IgD-negative memory B cell (primary cell): Measurements from ENCODE around the gene TBCEL. TPM values are rescaled to one million over a fixed set of nuclear protein-coding genes. Genes with fewer than 3 reads are reported as not detected.
"Not testable (repeated sequence)": the region's sequence is repeated elsewhere in the genome, so short reads cannot be mapped to it uniquely, and the experiment has no call there.

Experiments
- H3K27ac Mint-ChIP-seq, 3 donors: one replicate each; pipeline ENCODE4 v1.8.0; 2020 to 2022; ENCODE audit warnings: mild to moderate bottlenecking in 3 of 3, mixed read lengths in 3 of 3, moderate library complexity in 1 of 3
- H3K27me3 Mint-ChIP-seq: one replicate; pipeline ENCODE4 v1.8.0; 2021; ENCODE audit warnings: mixed read lengths
- H3K36me3 Mint-ChIP-seq: one replicate; pipeline ENCODE4 v1.8.0; 2020; ENCODE audit warnings: mild to moderate bottlenecking, mixed read lengths
- H3K4me1 Mint-ChIP-seq, 3 donors: one replicate each; pipeline ENCODE4 v1.8.0; 2020 to 2022; ENCODE audit warnings: mixed read lengths in 3 of 3, mild to moderate bottlenecking in 1 of 3
- H3K4me3 Mint-ChIP-seq, 4 donors: one replicate each; pipeline ENCODE4 v1.8.0; 2020 to 2022; ENCODE audit warnings: mild to moderate bottlenecking in 4 of 4, mixed read lengths in 4 of 4, moderate library complexity in 3 of 4
- H3K9me3 Mint-ChIP-seq, 3 donors: one replicate each; pipeline ENCODE4 v1.8.0; 2020 to 2021; ENCODE audit warnings: mixed read lengths in 3 of 3, mild to moderate bottlenecking in 1 of 3
- polyA plus RNA-seq: library from polyadenylated mRNA; unstranded; fragments of 300-500 nt; fragmentation: Illumina TruSeq; gene quantifications from one replicate; pipeline ENCODE4 v1.2.3, GENCODE V29; 2021

The TBCEL gene
- polyA plus RNA-seq, 1 donor from 2014 or later = 2.5 TPM

DNA sequence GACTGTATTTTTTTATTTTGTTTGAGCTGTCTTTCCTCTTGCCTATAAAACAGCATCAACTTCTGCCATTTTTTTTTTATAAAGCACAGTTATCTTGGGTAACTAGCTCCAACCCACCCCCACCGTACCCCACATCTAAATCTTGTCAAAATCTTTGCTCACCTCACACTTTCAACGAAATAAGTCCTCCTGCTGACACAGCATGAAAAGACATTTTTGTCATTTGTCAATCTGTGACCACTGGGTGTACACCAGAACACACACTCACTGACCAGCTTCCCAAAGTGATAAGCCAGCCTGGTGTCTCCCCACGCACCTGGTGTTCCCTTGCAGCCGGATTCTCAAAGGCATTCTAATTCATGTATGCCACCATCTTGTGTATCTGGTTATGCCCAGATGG, 75.5 kb downstream of the TBCEL start:
- H3K9me3 Mint-ChIP-seq = peaks cover 0 to 2% (median 0%) of the 10 kb centered on the region in 3 donors
- H3K4me1 Mint-ChIP-seq = no peaks in the 10 kb centered on the region
- H3K27ac Mint-ChIP-seq = no peak overlapping the region
- H3K36me3 Mint-ChIP-seq = peaks cover 1% of the 10 kb centered on the region
- H3K27me3 Mint-ChIP-seq = no peaks in the 10 kb centered on the region
- no peak overlapping the region for H3K4me3 Mint-ChIP-seq

DNA sequence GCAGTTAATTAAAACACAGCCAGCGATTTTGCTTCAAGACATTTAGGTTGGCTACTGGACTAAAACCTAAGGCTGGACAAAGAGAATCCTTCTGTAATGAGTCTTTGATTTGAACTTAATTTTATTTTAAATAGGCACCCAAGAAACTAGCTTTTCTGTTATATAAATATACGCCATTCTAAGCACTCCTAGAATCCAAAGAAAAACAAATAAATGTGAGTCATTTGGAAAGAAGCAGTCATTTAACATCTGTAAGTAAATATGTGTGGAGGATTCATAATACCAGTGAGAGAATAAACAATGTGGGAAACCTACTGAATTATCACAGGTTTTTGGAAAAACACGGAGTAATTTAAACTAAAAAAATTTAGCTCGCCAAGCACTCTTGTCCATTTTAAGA, 76.0 kb downstream of the TBCEL start:
- no peak overlapping the region for H3K27ac Mint-ChIP-seq
- H3K36me3 Mint-ChIP-seq = peaks cover 1% of the 10 kb centered on the region
- no peaks in the 10 kb centered on the region for H3K4me1 Mint-ChIP-seq
- no peak overlapping the region for H3K4me3 Mint-ChIP-seq
- H3K27me3 Mint-ChIP-seq = no peaks in the 10 kb centered on the region
- H3K9me3 Mint-ChIP-seq = peaks cover 0 to 2% (median 0%) of the 10 kb centered on the region in 3 donors

DNA sequence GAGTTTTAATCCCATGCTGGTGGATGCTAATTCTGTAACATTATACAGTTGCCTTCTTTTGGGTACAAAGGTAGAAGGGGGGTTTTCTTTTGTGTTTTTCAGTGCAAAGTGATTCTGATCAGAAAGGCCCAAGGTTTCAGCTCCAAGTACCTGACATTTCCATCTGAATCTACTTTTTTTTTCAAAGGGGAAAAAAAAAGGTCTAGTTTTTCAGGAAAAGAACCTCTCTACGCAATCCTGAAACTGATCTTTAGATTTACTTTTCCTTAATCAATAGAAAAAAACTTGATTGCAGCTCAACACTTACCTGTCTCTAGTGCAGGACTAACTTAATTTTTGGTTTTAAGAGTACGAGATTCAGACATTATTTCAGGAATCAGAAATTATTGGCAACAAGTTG, 77.0 kb downstream of the TBCEL start, which contains the start of gene TECTA:
Gene TECTA, plus strand, starts transcription at position 301 of the 400 bp plus-strand sequence. CDS start 1,423 bp downstream, outside the sequence.
- no peak within 1 kb of the TSS for H3K27ac Mint-ChIP-seq
- H3K4me1 Mint-ChIP-seq = no peaks in the 10 kb centered on the region
- H3K9me3 Mint-ChIP-seq = peaks cover 0 to 2% (median 0%) of the 10 kb centered on the region in 3 donors
- H3K4me3 Mint-ChIP-seq = no peak within 1 kb of the TSS
- no peaks in the 10 kb centered on the region for H3K36me3 Mint-ChIP-seq
- peaks cover 1% of the 10 kb centered on the region for H3K27me3 Mint-ChIP-seq

- peak overlapping the region in 1 of 4 donors; percentile 12 for H3K4me3 Mint-ChIP-seq
- peaks cover 0 to 2% (median 0%) of the 10 kb centered on the region in 3 donors for H3K9me3 Mint-ChIP-seq
- no peak overlapping the region for H3K27ac Mint-ChIP-seq
- no peaks in the 10 kb centered on the region for H3K4me1 Mint-ChIP-seq
- no peaks in the 10 kb centered on the region for H3K36me3 Mint-ChIP-seq
- peaks cover 4% of the 10 kb centered on the region for H3K27me3 Mint-ChIP-seq
Measured at GRCh38 chr11:121104312-121104762, 80.4 kb downstream of the TBCEL start.

DNA sequence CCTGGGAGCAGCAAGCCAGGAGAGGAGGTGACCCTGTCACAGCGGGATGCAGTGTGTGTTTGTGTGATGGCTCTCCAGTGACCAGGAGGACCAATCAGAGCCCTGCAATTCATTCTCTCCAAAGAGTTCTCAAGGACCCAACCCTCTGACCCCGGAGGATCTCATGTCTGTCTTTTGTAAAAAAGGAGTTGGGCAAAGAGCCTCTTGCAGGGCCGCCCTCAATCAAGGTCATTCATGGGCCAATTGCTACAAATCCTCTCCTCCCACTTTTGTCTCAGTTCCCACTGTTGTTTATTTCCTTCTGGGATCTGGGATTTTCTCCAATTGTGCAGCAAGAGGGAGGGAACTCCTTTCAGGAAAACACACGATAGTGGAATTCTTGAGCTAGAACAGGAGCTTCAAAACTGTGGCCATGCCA, 81.2 kb downstream of the TBCEL start:
- Mint-ChIP-seq H3K4me3 (no peak overlapping the region), H3K27me3 (peaks cover 4% of the 10 kb centered on the region), H3K27ac (no peak overlapping the region), H3K4me1 (no peaks in the 10 kb centered on the region), H3K36me3 (no peaks in the 10 kb centered on the region), H3K9me3 (no peaks in the 10 kb centered on the region)

DNA sequence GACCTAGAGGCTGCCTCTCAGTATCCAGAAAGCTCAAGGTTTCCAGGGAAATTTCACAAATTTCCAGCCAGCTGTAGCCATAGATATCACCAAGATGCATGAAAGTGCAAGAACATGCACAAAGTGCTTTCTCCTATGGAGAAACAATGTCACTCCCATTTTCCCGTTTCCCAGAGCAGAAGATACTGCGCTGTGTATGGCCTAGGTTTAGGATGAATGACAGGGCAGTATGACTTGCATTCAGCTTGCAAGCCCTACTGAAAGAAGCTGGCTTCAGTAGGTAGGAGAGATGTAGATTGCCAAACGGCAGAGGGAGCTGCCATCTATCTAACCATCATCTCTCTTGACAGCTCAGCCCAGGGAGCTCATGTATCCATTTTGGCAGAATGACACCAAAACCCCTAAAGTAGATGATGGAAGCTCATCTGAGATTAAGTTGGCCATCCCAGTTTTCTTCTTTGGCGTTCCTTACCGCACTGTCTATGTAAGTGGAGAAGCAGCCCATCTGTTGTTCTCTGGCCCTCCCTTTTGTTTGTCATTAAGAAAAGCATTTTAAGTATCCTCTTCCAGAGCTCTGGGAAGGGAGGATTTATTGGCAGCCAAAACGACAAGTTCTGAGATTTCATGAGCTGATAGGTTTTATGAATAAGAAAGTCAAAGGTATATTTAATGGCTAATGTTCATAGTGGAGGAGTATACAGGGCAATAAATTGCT, 81.7 kb downstream of the TBCEL start:
- Mint-ChIP-seq H3K36me3 (no peaks in the 10 kb centered on the region), H3K27me3 (peaks cover 4% of the 10 kb centered on the region), H3K9me3 (no peaks in the 10 kb centered on the region), H3K4me3 (no peak overlapping the region), H3K27ac (no peak overlapping the region), H3K4me1 (no peaks in the 10 kb centered on the region)

- no peak overlapping the region for H3K27ac Mint-ChIP-seq
- H3K36me3 Mint-ChIP-seq = no peaks in the 10 kb centered on the region
- H3K27me3 Mint-ChIP-seq = peaks cover 4% of the 10 kb centered on the region
- no peak overlapping the region for H3K4me3 Mint-ChIP-seq
- no peaks in the 10 kb centered on the region for H3K9me3 Mint-ChIP-seq
- no peaks in the 10 kb centered on the region for H3K4me1 Mint-ChIP-seq
Measured at GRCh38 chr11:121106812-121107211, 82.9 kb downstream of the TBCEL start.

DNA sequence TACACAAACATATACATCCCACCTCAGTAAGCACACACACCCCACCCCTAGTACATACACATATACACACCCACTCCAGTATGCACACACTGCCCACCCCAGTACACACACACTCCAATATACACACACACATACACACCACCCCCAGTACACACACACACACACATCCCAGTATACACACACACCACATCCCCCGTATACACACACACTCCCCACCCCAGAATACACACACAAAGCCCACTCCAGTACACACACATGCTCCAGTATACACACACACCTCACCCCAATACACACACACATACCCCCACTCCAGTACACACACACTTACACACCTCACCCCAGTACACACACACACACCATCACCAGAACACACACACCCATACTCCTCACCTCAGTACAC, 84.5 kb downstream of the TBCEL start:
- Mint-ChIP-seq H3K4me1 (peaks cover 0 to 6% (median 3%) of the 10 kb centered on the region in 3 donors), H3K9me3 (no peaks in the 10 kb centered on the region), H3K4me3 (no peak overlapping the region), H3K36me3 (no peaks in the 10 kb centered on the region), H3K27me3 (peaks cover 4% of the 10 kb centered on the region), H3K27ac (no peak overlapping the region)

DNA sequence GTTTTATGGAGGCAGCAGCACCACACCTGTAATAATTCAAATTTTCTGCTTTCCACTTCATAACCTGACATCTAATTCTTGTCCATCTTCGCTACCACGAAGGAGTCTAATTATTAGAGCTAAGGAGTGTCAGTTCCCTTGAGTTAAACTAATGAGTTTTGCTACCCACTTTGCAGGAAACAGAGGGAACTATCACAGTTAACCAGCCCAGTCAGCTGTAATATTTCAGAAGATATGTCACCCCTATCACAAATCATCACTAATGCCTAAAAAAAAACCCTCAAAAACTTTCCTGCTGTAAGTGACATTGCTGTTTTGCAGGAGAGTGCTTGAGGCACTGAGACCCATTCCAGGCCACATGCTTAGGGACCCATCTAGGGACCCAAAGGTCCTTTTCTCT, 85.6 kb downstream of the TBCEL start:
- no peaks in the 10 kb centered on the region for H3K36me3 Mint-ChIP-seq
- no peak overlapping the region for H3K27ac Mint-ChIP-seq
- H3K27me3 Mint-ChIP-seq = peaks cover 4% of the 10 kb centered on the region
- H3K4me3 Mint-ChIP-seq = no peak overlapping the region
- H3K4me1 Mint-ChIP-seq = peaks cover 0 to 6% (median 3%) of the 10 kb centered on the region in 3 donors
- H3K9me3 Mint-ChIP-seq = no peaks in the 10 kb centered on the region

DNA sequence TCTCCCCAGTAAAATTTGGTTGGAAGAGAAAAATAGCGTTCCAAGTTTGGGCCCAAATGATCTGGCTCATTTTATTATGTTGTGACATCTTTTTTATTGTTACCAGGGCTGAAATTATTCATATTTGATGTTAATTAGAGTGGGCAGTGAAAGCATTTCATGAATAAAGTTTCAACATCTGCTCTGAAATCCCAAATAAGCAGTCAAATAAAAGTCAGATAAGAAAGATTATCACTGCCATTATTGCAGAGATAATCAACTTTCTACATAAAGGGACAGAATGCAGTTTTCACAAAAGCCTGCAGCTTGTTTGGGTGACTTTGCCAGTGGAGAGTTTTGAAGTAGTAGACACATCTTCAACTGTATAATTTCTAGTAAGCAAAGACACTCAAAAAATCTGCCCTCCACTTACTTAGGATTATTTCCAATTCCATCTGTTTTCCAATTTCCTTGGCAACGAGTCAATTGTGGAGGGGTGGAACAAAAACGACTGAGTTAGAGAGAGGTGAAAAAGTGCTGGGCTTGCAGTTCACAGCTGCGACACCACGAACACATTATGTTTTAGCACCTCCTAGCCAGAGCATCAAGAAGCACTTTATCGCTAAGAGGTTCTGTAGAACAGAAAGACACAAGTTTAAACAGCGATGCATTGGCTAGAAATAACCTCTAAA, 86.1 kb downstream of the TBCEL start:
- Mint-ChIP-seq H3K27me3 (peaks cover 4% of the 10 kb centered on the region), H3K9me3 (no peaks in the 10 kb centered on the region), H3K36me3 (no peaks in the 10 kb centered on the region), H3K4me1 (peaks cover 0 to 6% (median 3%) of the 10 kb centered on the region in 3 donors), H3K4me3 (no peak overlapping the region), H3K27ac (no peak overlapping the region)

GRCh38 chr11:121110871-121111724, 87.2 kb downstream of the TBCEL start:
- H3K27ac Mint-ChIP-seq = no peak overlapping the region

GRCh38 chr11:121112498-121113455, 88.9 kb downstream of the TBCEL start:
- Mint-ChIP-seq H3K9me3 (peaks cover 0 to 1% (median 0%) of the 10 kb centered on the region in 3 donors), H3K4me1 (peaks cover 0 to 6% (median 3%) of the 10 kb centered on the region in 3 donors), H3K27me3 (no peaks in the 10 kb centered on the region), H3K27ac (no peak overlapping the region), H3K4me3 (no peak overlapping the region), H3K36me3 (peaks cover 1% of the 10 kb centered on the region)

More at GRCh38 chr11:121110871-121111724, 87.2 kb downstream of the TBCEL start:
- peaks cover under 1% of the 10 kb centered on the region for H3K27me3 Mint-ChIP-seq
- no peak overlapping the region for H3K4me3 Mint-ChIP-seq
- H3K9me3 Mint-ChIP-seq = peaks cover 0 to 1% (median 0%) of the 10 kb centered on the region in 3 donors
- peaks cover 1% of the 10 kb centered on the region for H3K36me3 Mint-ChIP-seq
- peaks cover 0 to 6% (median 3%) of the 10 kb centered on the region in 3 donors for H3K4me1 Mint-ChIP-seq

DNA sequence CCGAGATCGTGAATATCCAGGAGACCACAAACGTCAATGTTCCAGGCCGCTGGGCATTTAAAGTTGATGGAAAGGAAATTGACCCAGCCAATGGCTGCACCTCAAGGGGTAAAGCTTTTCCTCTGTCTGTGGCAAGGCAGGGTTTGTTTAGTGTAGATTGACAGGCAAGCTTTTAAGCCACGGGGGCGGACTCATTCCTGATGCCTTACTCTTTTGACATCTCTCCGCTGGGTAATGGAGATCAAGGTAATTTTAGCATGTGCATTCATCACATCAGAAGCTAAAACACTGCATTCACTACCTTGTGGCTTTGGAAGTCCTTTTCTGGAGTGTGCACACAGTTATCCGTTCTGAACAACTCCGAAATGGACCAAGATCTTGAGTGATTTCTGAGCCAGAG, 89.7 kb downstream of the TBCEL start:
- no peak overlapping the region for H3K4me3 Mint-ChIP-seq
- no peak overlapping the region for H3K27ac Mint-ChIP-seq
- peaks cover 0 to 6% (median 3%) of the 10 kb centered on the region in 3 donors for H3K4me1 Mint-ChIP-seq
- H3K9me3 Mint-ChIP-seq = peaks cover 0 to 1% (median 0%) of the 10 kb centered on the region in 3 donors
- peaks cover 4% of the 10 kb centered on the region for H3K27me3 Mint-ChIP-seq
- peaks cover 1% of the 10 kb centered on the region for H3K36me3 Mint-ChIP-seq

DNA sequence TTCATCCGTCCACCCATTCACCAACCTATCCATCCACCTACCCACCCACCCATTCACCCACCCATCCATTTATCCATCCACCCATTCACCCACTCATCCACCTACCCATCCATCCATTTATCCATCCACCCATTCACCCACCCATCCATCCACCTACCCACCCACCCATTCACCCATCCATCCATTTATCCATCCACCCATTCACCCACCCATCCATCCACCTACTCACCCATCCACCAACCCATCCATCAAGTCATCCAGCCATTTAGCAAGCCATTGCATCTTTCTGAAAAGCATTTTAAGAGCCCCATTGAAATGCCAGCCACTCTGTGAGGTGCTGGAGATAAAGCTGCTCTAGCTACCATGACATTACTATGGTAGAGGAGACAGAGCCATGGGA, 91.1 kb downstream of the TBCEL start:
- not testable (repeated sequence) for H3K27ac Mint-ChIP-seq, H3K9me3 Mint-ChIP-seq, H3K27me3 Mint-ChIP-seq, H3K4me3 Mint-ChIP-seq, H3K4me1 Mint-ChIP-seq, H3K36me3 Mint-ChIP-seq
